Stimulated activated CD8-positive, alpha-beta memory T cell treated with anti-CD3 and anti-CD28 coated beads, Interleukin-15, amount 100 ng/mL, for 48 hours (primary cell): Measurements from ENCODE around the gene SYT6.

Experiments
- DNase-seq, 2 donors: peaks; one replicate each; pipeline ENCODE4 v3.0.0-alpha.2; 2020; ENCODE audit warnings: low read depth in 2 of 2

The SYT6 gene

DNA sequence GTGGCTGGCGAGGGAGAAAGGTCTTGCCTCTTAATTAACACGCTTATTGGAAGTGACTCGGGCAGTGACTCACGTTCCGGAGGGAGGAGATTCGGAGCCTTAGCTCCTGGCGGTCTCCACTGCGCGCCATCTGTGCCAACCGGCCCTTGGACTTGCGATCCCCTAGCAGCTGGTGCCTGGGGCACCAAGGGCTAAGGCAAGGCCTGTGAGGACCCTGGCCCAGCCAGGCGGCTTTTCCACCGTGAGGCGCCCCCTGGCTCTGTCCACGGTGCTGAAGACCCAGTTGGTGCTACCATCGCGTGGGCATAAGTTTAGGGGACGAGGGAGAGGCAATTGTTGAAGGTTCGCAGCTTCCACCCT is 1.3 kb upstream of the SYT6 start:
- DNase-seq = no peak

DNA sequence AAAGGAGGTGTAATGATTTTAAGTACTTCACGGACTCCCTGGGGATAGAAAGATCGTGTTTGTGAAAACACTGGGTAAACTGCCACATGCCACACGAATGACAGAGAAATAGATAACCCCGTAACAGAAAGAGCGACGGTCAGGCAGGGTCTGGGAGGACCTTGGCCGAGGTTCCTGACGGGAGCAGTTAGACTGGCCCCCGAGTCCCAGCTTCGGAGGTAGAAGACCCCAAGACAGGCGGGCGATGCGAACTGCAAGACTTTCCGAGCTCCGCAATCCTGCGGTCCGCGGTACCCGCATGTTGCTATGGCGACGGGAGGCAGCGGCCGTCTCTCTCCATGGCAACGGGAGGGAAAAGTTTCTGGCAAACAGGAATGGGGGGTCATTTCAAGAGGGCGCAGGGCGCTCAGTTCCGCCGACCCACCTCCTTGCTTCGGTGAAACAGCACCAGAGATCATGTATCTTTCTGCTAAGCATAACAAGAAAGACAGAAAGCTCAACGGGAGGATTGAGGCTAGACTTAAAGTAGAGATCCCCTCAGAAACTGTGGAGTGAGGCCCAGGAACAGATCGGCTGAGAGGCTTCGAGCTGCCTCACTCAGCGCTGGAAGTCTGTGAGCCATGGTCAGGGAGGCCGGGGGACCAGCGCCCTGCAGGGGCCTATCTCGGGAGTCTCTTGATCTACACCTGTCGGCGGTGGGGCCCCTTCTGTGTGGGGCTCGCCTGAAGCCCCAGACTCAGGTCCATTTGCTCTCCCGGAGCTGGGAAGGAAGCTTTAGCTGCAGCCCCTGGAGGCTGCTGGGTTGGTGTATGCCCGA is 685 bp upstream of the SYT6 start:
- DNase-seq = no peak

DNA sequence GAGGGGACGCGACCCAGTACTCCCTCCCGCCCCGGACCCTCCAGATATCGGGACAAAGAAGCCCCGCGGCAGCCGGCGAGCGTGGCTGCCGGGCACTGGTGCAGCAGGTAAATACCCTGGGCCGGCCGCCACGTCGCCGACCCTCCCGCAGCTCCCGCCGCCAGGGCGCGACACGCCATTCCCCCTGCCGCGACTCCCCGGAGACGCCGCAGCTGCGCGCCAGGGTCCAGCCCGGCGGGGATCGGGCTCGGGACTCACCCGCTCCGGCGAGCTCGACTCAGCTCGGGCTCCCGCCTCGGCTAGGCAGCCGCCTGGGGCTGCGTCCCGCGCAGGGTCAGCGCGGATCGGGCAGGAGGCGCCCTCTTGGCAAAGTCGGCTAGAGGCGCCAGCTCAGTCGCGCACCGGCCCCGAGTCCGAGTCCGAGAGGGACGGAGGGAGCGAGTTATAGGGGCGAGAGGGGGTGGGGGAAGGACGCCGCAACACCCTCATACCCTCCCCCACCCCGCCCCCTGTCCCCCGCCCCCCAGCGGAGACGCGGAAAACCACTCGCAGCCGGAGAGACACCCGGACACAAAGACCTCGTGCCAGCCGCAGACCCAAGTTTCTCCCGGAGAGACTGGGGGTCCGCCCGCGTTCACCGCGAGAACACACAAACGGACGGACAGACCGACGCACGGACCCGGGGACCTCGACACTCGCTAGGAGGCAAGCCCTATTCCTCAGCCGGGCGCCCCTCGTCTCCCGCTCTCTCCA is 985 bp downstream of the SYT6 start:
- no peak for DNase-seq

DNA sequence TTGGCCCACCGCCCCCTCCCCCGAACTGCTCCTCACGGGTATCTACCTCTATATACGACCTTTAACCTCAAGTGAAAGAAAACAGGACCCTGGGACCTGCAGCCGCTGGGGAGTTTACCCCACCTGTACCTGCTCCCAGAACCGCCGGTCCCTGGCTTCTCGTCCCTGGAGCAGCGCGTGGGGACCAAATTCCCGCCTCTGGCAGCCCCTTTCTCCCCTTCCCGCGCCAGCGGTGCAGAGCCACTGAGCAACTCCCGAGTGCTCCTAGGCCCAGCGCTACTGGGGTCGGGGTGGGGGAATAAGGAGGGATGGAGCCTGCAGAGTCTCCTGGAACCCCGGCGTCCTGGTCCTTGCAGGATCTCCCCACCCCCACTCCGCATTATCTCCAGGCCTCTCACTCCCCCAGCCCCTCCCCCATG is 1.6 kb downstream of the SYT6 start:
- DNase-seq = no peak

DNA sequence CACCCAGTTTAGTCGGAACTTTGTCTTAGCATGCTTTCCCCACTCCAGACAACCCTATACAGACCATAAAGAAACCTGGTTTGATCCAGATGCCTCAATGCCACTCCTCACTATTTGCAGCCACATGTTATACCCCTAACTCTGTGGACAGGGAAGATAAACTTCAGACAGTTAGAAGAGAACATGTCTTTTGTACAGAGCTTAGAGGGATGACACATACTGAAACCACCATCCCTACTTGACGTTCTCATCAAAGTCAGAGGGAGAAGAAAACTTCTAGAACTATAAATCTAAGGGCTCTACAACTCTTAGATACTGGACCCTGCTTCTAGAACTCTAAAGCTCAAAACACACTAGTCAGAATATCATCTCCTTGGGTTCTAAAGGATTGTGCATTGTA is 3.7 kb downstream of the SYT6 start:
- no peak for DNase-seq

DNA sequence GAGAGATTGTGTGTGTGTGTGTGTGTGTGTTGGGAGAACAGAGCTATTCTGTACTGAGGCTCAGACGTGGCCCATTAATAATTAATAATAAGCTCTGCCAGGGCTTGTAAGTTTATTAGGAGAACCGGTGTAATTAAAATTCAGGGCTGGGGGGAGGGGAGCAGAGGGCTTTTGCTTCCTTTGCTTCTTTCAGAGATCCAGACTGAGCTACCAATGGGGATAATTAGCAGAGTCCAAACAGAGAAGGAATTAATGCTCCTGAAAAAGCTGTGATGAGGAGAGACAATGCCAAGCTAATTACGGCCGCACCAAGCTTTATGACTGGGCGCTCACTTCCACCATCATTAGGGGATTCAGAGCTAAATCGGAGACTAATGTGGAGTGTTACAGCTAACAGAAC is 4.5 kb downstream of the SYT6 start:
- DNase-seq = no peak

DNA sequence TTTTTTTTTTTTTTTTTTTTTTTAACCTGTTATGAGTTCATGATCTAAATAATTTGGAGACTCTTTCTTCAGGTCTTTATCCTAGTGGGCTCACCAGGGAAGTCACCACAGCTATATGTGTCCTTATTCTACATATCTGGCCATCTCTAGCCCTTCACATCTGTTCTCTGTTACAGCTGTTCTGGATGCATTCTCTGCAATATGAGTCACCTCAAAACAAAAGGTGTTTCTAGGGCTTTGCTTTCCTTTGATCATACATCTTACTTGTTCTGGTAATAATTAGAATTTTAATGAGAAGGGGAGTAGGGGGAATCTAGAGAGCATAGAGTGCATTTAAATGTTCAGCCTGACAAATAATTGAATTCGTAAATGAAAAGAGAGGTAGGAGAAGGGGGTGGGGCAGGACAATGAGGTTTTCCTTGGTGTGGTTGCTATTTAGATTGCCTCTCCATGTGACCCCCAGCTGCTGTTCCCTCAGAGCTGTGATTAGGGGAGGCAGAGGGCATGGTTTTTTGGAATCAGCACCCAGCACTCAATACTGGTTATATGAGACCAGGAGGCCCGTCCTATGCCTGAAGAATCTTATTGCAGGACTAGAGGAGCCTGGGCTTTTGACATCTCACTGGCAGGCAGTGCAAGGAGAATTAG is 8.0 kb downstream of the SYT6 start:
- no peak for DNase-seq

DNA sequence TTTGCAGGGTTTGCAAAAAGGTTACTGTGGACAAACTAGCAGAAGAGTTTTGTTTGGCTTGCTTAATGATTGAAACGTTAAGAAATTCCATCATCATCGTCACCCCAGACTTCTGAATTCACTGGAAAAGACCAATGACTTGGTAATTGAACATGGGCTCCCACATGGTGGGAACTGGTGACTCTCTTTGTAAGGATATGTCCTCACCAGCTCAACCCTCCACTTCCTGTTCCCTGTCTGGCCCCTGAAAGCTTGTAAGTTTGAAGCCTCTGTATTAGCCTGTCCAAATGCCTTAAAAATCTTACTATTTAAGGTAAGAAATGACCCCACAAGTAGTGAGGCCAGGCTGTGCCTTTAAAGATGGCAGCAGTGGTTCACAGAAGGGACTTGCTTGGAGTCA is 9.7 kb downstream of the SYT6 start:
- no peak for DNase-seq

DNA sequence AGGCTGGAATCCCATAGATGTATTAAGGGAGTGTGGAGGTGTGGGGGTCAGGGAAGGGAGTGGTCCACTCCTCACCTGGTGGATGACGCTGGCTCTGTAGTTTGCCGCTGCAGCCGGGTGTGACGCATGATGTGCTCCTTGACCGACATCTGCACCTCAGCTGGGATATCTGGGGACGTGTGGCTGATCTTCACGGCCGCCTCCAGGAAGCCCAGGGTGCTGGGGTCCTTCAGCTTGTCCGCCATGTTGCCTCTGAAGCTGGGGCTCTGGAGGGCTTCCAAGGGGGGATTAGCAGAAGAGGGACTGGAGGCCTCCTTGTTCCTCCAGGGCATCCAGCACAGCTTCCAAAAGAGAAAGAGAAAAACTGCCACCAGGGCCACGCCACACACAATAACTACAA is 14.1 kb downstream of the SYT6 start:
- DNase-seq = no peak

DNA sequence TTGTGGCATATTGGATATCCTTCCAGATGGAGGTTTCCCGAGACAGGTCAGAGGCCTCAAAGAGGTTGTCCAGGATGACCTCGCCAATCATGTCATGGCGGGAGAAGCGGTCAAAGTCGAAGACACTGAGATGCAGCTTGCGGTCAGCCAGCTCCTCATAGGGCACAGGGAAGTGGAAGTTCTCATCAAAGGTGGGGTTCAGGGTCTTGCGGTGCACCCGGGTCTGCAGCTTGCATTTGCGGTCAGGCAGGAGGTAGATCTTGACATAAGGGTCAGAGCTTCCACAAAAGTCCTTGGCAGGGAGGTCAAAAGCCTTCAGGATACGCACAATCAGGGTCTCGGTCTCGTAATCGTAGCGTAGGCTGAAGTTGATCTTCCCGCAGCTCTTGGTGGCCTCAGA is 16.2 kb downstream of the SYT6 start:
- no peak for DNase-seq

DNA sequence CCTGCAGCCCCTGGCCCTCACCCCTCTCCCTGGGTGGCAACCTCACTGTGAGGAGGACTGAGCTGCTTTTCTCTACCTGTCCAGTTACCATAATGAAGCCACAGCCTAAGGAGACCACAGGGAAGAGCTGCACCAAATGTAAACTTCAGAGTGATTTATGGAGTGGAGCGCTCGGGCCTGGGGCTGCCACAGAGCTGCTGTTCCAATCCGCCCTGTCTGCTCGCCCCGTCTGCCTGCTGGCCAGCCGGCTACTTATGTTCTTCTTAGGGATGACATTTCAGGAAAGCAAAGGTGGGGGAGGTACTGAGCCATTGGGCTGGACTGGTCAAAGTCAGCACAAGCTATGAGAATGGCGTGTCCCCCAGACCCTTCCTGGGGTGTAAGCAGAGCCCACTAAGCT is 17.9 kb downstream of the SYT6 start:
- DNase-seq = no peak

DNA sequence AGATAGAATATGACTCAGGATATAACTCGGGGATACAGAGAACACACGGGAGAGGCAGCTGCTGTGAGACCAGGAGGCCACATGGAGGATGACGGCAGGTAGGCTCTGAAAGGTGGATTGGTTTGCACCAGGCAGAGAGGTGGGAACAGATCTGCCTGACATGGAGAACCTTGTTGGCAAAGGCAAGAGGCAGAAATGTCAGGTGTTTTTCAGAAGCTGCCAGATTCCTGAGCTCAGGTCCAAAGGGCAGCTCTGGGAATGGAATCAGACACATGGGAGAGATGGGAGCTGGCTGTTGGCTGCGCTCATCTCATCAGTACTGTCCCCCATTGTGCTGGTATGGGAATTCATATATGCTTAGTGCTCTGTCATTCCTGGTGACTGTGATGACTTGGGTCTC is 19.2 kb downstream of the SYT6 start:
- DNase-seq = no peak

DNA sequence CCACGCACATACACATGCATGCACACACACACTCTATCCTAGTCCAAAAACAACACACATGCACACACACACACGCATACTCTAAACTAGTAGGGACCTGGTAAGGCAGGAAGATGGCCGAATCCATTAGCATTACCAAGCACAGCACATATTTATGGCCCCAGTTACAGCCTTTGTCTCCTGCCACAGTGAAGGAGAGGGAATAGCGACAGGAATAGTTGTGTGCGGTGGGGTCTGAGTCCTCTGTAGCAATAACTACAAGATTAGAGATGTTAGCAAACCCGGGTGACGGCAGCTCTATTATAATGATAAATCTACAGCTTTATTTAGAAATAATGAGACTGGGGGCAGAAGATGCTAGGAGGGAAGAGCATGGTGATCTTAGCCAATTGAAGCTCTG is 20.5 kb downstream of the SYT6 start:
- no peak for DNase-seq

DNA sequence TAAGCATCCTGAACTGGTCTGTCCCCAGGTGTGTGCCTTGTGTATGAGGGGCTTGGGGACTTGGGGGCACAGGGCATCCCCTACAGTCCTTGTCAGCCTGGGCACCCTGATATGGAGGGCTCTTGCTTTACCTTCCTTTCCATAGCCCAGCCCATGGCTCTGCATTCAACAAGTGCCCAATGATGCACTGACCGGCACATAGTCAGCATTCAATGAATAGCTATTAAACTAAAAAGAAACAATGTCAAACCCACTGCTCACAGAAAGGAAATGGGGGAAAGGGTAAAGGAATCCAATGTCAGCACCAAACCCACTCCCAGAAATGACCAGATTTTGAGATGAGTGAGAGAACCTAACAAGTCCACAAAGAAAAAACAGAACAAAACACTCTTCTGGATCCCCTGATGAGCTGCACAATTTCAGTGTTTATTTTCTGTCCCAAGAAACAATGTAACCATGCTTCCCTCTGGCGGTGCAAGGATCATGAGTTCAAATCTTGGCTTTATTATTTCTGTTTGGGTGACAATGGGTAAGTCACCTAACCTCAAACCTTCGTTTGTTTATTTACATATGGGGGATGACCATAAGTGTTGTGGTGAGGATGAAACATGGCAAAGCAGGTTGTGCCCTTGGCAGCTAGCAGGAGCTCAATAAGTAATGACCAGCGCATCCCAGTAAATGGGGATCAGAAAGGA is 22.0 kb downstream of the SYT6 start:
- DNase-seq = no peak

DNA sequence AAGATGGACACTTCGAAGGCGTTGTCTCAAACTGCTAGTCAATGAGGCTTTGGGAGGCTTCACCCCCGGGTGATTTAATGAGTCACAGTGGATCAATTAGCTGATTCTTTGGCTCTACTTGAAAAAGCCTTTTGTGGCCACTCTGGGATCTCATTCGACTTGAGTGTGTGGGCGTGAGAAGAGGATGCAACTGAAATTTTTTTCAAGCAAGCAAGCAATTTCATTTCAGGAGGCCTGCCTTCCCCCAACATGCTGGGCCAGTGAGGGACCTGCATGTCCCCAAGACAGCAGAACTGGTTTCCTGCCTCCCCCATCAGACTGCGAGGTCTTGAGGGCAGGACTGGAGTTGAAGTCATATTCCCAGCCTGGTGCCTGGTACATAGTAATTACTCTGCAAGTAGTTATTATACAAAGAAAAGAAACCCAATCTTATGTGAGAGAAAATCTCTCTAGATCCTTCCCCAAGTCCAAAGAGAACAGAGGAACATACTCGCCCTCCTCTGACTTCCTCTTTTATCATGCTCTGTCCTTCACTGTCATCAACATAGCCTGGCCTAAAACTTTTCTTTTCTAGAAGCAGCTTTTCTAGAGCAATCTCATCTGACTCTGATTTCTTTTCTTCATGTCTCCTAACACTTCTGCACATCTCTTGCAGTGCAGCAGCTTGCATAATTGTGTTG is 22.7 kb downstream of the SYT6 start:
- DNase-seq = no peak

DNA sequence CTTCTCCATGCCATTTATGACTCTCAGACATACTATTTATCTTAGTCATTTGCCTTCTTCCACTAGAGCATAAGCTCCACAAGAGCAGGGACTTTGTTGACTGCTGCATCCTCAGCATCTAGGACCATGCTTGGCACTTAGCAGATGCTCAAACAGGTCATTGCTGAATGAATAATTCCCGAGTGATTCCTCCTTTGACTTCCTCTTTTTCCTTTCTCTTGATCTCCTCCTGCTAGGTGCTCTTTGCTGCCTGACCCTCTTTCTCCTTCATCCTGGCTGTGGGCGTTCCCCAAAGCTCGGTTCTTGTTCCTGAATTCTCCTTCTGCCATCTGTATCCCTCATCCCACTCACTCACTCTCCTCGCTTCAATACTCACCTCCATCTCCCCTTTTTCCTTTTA is 23.5 kb downstream of the SYT6 start:
- DNase-seq = no peak

DNA sequence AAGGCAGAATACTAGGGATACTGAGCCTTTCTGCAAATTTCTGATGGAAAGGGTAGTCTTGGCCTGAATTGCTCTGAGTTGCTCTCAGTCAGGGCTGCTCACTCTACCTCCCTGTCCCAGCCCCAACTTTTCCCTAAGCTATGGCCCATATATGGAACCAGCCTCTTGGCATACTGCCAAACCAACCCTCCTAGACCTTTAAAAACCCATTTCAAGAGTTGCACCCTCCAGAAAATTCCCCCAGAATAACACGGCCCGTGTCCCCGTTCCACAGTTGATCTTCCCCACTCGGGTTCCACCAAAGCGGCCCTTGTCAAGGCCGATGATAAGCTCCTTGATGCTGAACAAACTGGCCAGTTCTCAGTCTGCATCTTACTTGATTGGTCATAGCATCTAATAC is 25.4 kb downstream of the SYT6 start:
- no peak for DNase-seq

DNA sequence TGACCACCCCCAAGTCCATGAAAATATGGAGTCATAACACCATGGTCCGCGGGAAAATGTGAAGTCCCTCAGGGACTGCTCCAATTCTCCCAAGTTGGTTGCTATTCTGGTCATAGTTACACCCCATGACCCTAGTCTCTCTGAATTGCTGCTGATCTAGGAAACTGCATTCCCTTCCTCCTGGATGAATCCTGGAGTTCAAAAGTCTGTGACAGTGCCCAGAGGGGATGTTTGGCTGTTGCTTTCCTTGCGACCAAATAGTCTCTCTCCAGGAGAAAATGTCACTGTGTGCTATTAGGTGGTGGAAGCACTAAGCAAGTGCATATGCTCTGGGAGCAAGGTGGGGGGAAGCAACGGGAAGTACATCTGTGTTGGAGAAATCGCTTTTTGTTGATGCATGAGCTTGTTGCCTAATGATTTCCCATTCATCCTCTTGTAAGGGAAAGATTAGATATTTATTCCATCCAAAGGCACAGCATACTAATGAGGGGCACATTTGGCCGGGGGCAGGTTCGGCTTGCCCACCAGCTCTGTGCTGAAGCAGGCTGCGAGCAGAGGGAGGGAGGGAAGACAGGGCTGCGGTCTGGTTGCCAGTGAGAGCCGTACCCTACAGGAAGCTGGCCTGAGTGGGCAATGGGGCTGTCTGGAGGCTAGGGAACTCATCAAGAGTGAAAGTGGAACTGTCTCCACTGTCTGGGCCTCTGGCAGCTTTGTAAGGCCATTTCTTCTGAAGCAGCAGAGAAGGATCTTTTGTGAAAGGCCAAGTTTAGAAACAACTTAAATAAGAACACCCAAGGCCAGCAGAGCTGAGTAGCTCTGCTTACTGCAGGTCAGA is 27.2 kb downstream of the SYT6 start:
- DNase-seq = no peak

DNA sequence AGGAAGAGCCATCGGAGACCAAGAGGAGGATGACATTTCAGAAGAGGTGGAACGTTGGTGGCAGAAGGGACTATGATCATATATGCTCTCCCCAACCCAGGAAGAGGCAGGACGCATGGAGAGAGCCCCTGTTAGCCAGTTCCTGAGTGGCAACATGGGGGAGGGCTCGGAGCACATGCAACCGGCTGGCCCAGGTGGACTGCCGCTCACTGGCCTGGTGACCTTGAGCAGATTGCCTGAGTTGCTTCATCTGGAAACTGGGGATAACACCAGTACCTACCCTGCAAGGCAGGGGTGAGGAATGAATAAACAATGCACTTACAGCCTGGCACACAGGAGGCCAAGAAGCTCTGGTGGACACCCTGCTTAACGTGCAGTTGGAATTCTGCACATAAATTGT is 29.0 kb downstream of the SYT6 start:
- no peak for DNase-seq

DNA sequence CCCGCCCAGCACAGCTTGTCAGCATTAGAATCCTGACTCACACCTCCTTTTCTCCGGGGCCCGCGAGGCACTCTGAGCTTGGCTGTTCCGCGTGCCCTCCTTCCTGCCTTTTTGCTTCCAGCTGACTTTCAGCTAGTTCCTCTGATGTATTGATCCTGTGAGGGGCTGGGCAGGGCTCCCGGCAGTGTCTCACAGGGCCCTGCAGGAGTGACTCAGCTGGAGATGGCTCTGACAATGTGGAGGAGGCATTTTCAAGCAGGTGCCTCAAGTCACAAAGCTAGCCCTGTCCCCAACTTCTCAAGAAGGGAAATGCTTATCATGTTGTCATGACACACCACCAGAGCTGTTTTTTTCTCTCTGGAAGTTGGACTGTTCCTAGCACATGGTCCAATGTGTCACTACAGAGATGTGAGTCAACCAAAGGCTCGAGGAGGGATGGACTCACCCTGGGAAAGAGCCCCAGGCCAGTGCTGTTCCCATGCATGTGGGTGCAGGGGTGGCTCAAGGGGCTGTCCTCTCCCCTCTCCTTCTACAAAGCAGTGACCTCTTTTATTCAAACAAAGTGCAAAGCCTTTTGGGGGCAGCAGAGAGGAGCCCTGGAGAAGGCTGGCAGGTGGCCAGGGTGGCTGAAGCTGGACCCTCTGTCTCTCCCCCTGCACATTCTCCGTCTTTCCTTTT is 30.6 kb downstream of the SYT6 start:
- DNase-seq = no peak
